SK-N-SH (cell line): ENCODE data around the gene CDC42SE2. TPM values are rescaled to one million over a fixed set of nuclear protein-coding genes. Genes with fewer than 3 reads are reported as not detected.

Experiments used
- CTCF ChIA-PET: fragments of 300-600, 350-600 bp; formaldehyde crosslinking; extraction: SDS; loops from one replicate; lab custom pipeline; 2021; lab: Yijun Ruan, JAX
- POLR2A ChIA-PET: fragments of 350-600 bp; sonication (Branson Sonifier 250); formaldehyde crosslinking; extraction: SDS; loops from one replicate; lab custom pipeline; 2020; ENCODE audit warnings: antibody characterized with exemption, inconsistent platforms; lab: Yijun Ruan, JAX
- DNase-seq: peaks from one replicate; pipeline ENCODE4 v3.0.0; 2012
- H2AFZ ChIP-seq: fragments of 200-600 bp; sonication (generic); 2 replicates; pipeline ENCODE4 v1.8.1; 2016; ENCODE audit warnings: antibody characterized with exemption, mild to moderate bottlenecking, low read depth
- H3F3A ChIP-seq: fragments of 200-600 bp; sonication (generic); replicated peaks from 2 replicates; pipeline ENCODE3; 2016; ENCODE audit warnings: antibody characterized with exemption, mild to moderate bottlenecking; ENCODE audit not compliant: insufficient read depth
- H3K27ac ChIP-seq, 2 experiments: fragments of 200-500 bp in 1 of 2; fragments of 200-600 bp in 1 of 2; sonication (Bioruptor generic) in 1 of 2; sonication (generic), shearing (Covaris generic) in 1 of 2; 2 replicates each; pipeline versions ENCODE4 v1.5.1 to v1.6.1; 2014 to 2016; ENCODE audit warnings: low read depth in 2 of 2, inconsistent platforms in 1 of 2, low read length in 1 of 2, mild to moderate bottlenecking in 1 of 2, mixed read lengths in 1 of 2
- H3K27me3 ChIP-seq: fragments of 200-600 bp; sonication (generic), shearing (Covaris generic); 2 replicates; pipeline ENCODE4 v1.6.1; 2016; ENCODE audit warnings: mixed run types; ENCODE audit not compliant: insufficient read depth
- H3K36me3 ChIP-seq, 2 experiments: fragments of 200-500 bp in 1 of 2; fragments of 200-600 bp in 1 of 2; sonication (Bioruptor generic) in 1 of 2; sonication (generic) in 1 of 2; replicated peaks in 1 of 2; 2 replicates each; pipeline versions ENCODE3 to v1.5.1; 2014 to 2016; ENCODE audit warnings: low read length in 1 of 2, mild to moderate bottlenecking in 1 of 2; ENCODE audit not compliant: insufficient read depth in 2 of 2, control insufficient read depth in 1 of 2
- H3K4me1 ChIP-seq, 2 experiments: fragments of 200-500 bp in 1 of 2; fragments of 200-600 bp in 1 of 2; sonication (Bioruptor generic) in 1 of 2; sonication (generic), shearing (Covaris generic) in 1 of 2; 2 replicates each; pipeline versions ENCODE4 v1.5.1 to v1.6.1; 2014 to 2016; ENCODE audit warnings: low read depth in 1 of 2, low read length in 1 of 2, mixed run types in 1 of 2; ENCODE audit not compliant: insufficient read depth in 2 of 2, control insufficient read depth in 1 of 2
- H3K4me2 ChIP-seq: fragments of 200-600 bp; sonication (generic), shearing (Covaris generic); 2 replicates; pipeline ENCODE4 v1.6.1; 2017; ENCODE audit warnings: mixed run types
- H3K4me3 ChIP-seq, 2 experiments: fragments of 200-500 bp in 1 of 2; fragments of 200-600 bp in 1 of 2; sonication (Bioruptor generic) in 1 of 2; sonication (generic), shearing (Covaris generic) in 1 of 2; 2 replicates each; pipeline versions ENCODE4 v1.5.1 to v1.8.1; 2014 to 2016; ENCODE audit warnings: low read depth in 2 of 2, inconsistent platforms in 1 of 2, low read length in 1 of 2, mild to moderate bottlenecking in 1 of 2, mixed read lengths in 1 of 2, moderate library complexity in 1 of 2
- H3K79me2 ChIP-seq: fragments of 200-600 bp; sonication (generic); 2 replicates; pipeline ENCODE4 v1.8.1; 2017; ENCODE audit warnings: mild to moderate bottlenecking; ENCODE audit not compliant: insufficient read depth
- H3K9ac ChIP-seq: fragments of 200-600 bp; sonication (generic); 2 replicates; pipeline ENCODE4 v1.6.1; 2017; ENCODE audit warnings: mixed run types
- H3K9me2 ChIP-seq: fragments of 200-600 bp; sonication (generic); 2 replicates; pipeline ENCODE4 v1.6.1; 2017; ENCODE audit warnings: mixed run types
- H3K9me3 ChIP-seq: fragments of 200-600 bp; sonication (generic); 2 replicates; pipeline ENCODE4 v1.6.1; 2017; ENCODE audit warnings: mixed run types, mild to moderate bottlenecking, moderate library complexity
- H4K20me1 ChIP-seq: fragments of 200-600 bp; sonication (generic); 2 replicates; pipeline ENCODE4 v1.6.1; 2017; ENCODE audit warnings: mild to moderate bottlenecking, mixed run types; ENCODE audit not compliant: insufficient read depth
- FOXJ3 ChIP-seq: sonication (generic); formaldehyde crosslinking; IDR thresholded peaks from 2 replicates; pipeline ENCODE4 v1.5.1; 2020; ENCODE audit warnings: mild to moderate bottlenecking, missing genetic modification reagents
- GATA2 ChIP-seq: sonication (generic); formaldehyde crosslinking; IDR thresholded peaks from 2 replicates; pipeline ENCODE4 v1.5.0; 2020; ENCODE audit warnings: mild to moderate bottlenecking, missing genetic modification reagents
- JUND ChIP-seq: IDR thresholded peaks from 2 replicates; pipeline ENCODE4 v1.4.0; 2012
- MEF2A ChIP-seq: IDR thresholded peaks from 2 replicates; pipeline ENCODE4 v1.4.0; 2012; ENCODE audit warnings: low read depth, borderline replicate concordance
- NRF1 ChIP-seq: IDR thresholded peaks from 2 replicates; pipeline ENCODE4 v1.6.1; 2012; ENCODE audit warnings: low read depth, mild to moderate bottlenecking, low read length
- RAD21 ChIP-seq: IDR thresholded peaks from 2 replicates; pipeline ENCODE4 v1.6.1; 2012; ENCODE audit warnings: mild to moderate bottlenecking, low read length
- REST ChIP-seq: IDR thresholded peaks from 2 replicates; pipeline ENCODE4 v1.6.1; 2012; ENCODE audit warnings: mild to moderate bottlenecking, low read depth, low read length, moderate library complexity
- RFX5 ChIP-seq: IDR thresholded peaks from 2 replicates; pipeline ENCODE4 v1.6.1; 2012; ENCODE audit warnings: mild to moderate bottlenecking, improper control_type of control experiment, low read length
- RXRA ChIP-seq: IDR thresholded peaks from 2 replicates; pipeline ENCODE4 v1.4.0; 2012; ENCODE audit warnings: low read depth, mild to moderate bottlenecking, borderline replicate concordance
- WGBS: methylation state at CpG from one replicate; pipeline ENCODE4 v1.1.6; 2017; ENCODE audit warnings: low lambda C conversion rate; 5-methylcytosine and 5-hydroxymethylcytosine counted together
- polyA plus RNA-seq, 3 experiments: library from polyadenylated mRNA; depleted of rRNA; stranded (reverse); fragments of >200 nt; gene quantifications; 2 replicates each; pipeline ENCODE4 v1.2.3, GENCODE V29; 2012

The CDC42SE2 gene
- polyA plus RNA-seq, 1 of the 3 experiments (the other 2 are of a cell fraction) = 8.6 TPM

GRCh38 chr5:131371835-131372234 lies 108.0 kb downstream of the CDC42SE2 start:
- Histone ChIP-seq H3K9ac (no peak overlapping the region), H3K9me2 (no peaks in the 10 kb centered on the region), H3K4me2 (no peak overlapping the region), H3K27ac (no peak overlapping the region), H3K79me2 (peaks cover 47% of the 10 kb centered on the region), H2AFZ (no peak overlapping the region), H3K36me3 (peaks cover 0 to 13% of the 10 kb centered on the region in 2 experiments), H3K4me1 (no peaks in the 10 kb centered on the region; a peak in 2 of 4 replicates), H3K27me3 (no peaks in the 10 kb centered on the region), H3K4me3 (no peak overlapping the region), H3F3A (peaks cover 6% of the 10 kb centered on the region), H4K20me1 (no peaks in the 10 kb centered on the region), H3K9me3 (no peaks in the 10 kb centered on the region)
- ChIA-PET POLR2A (no interaction called here), CTCF (no interaction called here)
- TF ChIP-seq RFX5 (no peak), JUND (no peak), REST (no peak), GATA2 (CRISPR knock-in tag) (no peak), RXRA (no peak), NRF1 (no peak)
- 94% methylated on average over 2 of the region's 2 CpGs for WGBS
- no peak for DNase-seq

GRCh38 chr5:131373265-131373664 lies 109.4 kb downstream of the CDC42SE2 start:
- Histone ChIP-seq H3K9ac (no peak overlapping the region), H3K27ac (no peak overlapping the region), H3K9me3 (no peaks in the 10 kb centered on the region), H4K20me1 (no peaks in the 10 kb centered on the region), H3K27me3 (no peaks in the 10 kb centered on the region), H3K4me1 (peaks cover 0 to 11% of the 10 kb centered on the region in 2 experiments), H3K79me2 (peaks cover 45% of the 10 kb centered on the region), H3K4me3 (no peak overlapping the region), H3K9me2 (no peaks in the 10 kb centered on the region), H3K36me3 (peaks cover 0 to 9% of the 10 kb centered on the region in 2 experiments), H3F3A (peaks cover 16% of the 10 kb centered on the region), H2AFZ (no peak overlapping the region), H3K4me2 (no peak overlapping the region)
- 95% methylated on average over 5 of the region's 5 CpGs for WGBS
- no peak for DNase-seq
- ChIA-PET POLR2A (interaction anchor here (0.6 kb wide), 1 partner anchor 78 kb away, joined by 3 read pairs; no protein-coding TSS in a partner anchor), CTCF (interaction anchor here (1.0 to 1.3 kb wide), 2 partner anchors 9 to 50 kb away, joined by 3 to 9 read pairs; no protein-coding TSS in a partner anchor)
- TF ChIP-seq MEF2A (no peak), RFX5 (no peak), RAD21 (no peak), REST (no peak), NRF1 (no peak), FOXJ3 (no peak)
